MM.1S (cell line): ENCODE data around the gene GNAS.

ENCODE experiments used
- EZH2 ChIP-seq: fragments of 300-600 bp; sonication (generic); optimal IDR thresholded peaks from 2 replicates; pipeline ENCODE3; 2017; ENCODE audit warnings: low read depth, mild to moderate bottlenecking, antibody characterized with exemption, low read length, mixed read lengths
- EZH2phosphoT487 ChIP-seq: fragments of 300-600 bp; sonication (generic); IDR thresholded peaks from 2 replicates; pipeline ENCODE4 v1.6.1; 2018; ENCODE audit warnings: antibody characterized with exemption, low read length
- TF ChIP-seq, protein P1 (sequence below): fragments of 300-600 bp; sonication (generic); IDR thresholded peaks from 2 replicates; pipeline ENCODE4 v1.5.1; 2016; ENCODE audit warnings: antibody characterized with exemption, low read length, mixed read lengths

DNA sequence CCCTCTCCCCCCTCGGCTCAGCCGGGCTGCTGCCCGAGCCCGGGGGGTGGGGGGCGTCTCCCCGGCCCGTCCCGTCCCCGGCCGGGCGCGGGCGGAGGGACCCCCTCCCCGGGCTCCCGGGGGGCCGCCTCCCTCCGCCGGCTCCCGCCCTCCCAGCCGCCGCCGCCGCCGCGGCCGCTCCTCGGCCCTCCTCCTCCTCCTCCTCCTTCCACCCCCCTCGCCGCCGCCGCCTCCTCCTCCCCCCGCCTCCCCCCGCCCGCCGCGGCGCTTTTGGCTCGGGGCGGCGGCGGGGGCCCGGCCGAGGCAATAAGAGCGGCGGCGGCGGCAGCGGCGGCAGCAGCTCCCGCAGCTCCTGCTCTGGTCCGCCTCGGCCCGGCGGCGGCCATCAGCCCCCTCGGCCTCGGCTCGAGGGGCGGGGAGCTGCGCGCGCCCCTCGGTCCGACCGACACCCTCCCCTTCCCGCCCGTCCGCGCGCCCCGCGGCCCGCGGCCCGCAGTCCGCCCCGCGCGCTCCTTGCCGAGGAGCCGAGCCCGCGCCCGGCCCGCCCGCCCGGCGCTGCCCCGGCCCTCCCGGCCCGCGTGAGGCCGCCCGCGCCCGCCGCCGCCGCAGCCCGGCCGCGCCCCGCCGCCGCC is 38.7 kb downstream of the GNAS start:
- TF ChIP-seq, protein P1, sequence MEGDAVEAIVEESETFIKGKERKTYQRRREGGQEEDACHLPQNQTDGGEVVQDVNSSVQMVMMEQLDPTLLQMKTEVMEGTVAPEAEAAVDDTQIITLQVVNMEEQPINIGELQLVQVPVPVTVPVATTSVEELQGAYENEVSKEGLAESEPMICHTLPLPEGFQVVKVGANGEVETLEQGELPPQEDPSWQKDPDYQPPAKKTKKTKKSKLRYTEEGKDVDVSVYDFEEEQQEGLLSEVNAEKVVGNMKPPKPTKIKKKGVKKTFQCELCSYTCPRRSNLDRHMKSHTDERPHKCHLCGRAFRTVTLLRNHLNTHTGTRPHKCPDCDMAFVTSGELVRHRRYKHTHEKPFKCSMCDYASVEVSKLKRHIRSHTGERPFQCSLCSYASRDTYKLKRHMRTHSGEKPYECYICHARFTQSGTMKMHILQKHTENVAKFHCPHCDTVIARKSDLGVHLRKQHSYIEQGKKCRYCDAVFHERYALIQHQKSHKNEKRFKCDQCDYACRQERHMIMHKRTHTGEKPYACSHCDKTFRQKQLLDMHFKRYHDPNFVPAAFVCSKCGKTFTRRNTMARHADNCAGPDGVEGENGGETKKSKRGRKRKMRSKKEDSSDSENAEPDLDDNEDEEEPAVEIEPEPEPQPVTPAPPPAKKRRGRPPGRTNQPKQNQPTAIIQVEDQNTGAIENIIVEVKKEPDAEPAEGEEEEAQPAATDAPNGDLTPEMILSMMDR = no peak
- TF ChIP-seq EZH2 = no peak
- no peak for TF ChIP-seq EZH2phosphoT487
